ENCODE results near the gene PRKN. TPM values are rescaled to one million over a fixed set of nuclear protein-coding genes. Genes with fewer than 3 reads are reported as not detected.

Gene PRKN
- polyA plus RNA-seq, 1 donor from 2014 or later = 1.2 TPM

- no peak for TF ChIP-seq REST (IDR thresholded peaks at IDR 0.05; ENCODE audit: borderline replicate concordance)
- no peak for TF ChIP-seq CTCF (IDR thresholded peaks at IDR 0.05; ENCODE audit: poor library complexity, severe bottlenecking)
- no peak for TF ChIP-seq SMC3 (conservative IDR thresholded peaks at IDR 0.05; ENCODE audit: poor library complexity)
- TF ChIP-seq EZH2 (IDR thresholded peaks at IDR 0.05; ENCODE audit: borderline replicate concordance, insufficient read depth, low read length, poor library complexity, severe bottlenecking) = no peak
- no peak for TF ChIP-seq RAD21 (conservative IDR thresholded peaks at IDR 0.05)
- TF ChIP-seq TAF1 (IDR thresholded peaks at IDR 0.05; ENCODE audit: low read depth) = no peak
- TF ChIP-seq POLR2AphosphoS5 (IDR thresholded peaks at IDR 0.05) = no peak
- no peak for TF ChIP-seq MXI1 (conservative IDR thresholded peaks at IDR 0.05; ENCODE audit: poor library complexity, severe bottlenecking)
- no peak for TF ChIP-seq EP300 (conservative IDR thresholded peaks at IDR 0.05; ENCODE audit: poor library complexity, severe bottlenecking)
Observed at GRCh38 chr6:162076816-162077215, 650.8 kb downstream of the PRKN start.

GRCh38 chr6:162074641-162075275 lies 652.8 kb downstream of the PRKN start:
- no peaks in the 10 kb centered on the region for H3K9me3 ChIP-seq (ENCODE audit: low read length)
- no peaks in the 10 kb centered on the region for H3K27me3 ChIP-seq (ENCODE audit: insufficient read depth, low read depth, low read length)
- no peaks in the 10 kb centered on the region for H3K79me2 ChIP-seq (replicated peaks; ENCODE audit: insufficient read depth, low read length)
- no peak overlapping the region for H2AFZ ChIP-seq (ENCODE audit: low read depth, low read length)
- no peaks in the 10 kb centered on the region for H4K20me1 ChIP-seq (ENCODE audit: insufficient read depth)
- H3K9me2 ChIP-seq (ENCODE audit: insufficient read depth, low read length) = no peaks in the 10 kb centered on the region
- no peaks in the 10 kb centered on the region for H3F3A ChIP-seq (ENCODE audit: insufficient read depth, low read length, poor library complexity, severe bottlenecking)
- no peak overlapping the region for H3K27ac ChIP-seq (ENCODE audit: low read length)
- no peak overlapping the region for H3K4me3 ChIP-seq (ENCODE audit: low read length)
- no peak overlapping the region for H3K9ac ChIP-seq (ENCODE audit: low read length)
- no peak for TF ChIP-seq SMC3 (conservative IDR thresholded peaks at IDR 0.05; ENCODE audit: poor library complexity)
- no peak for TF ChIP-seq EP300 (conservative IDR thresholded peaks at IDR 0.05; ENCODE audit: poor library complexity, severe bottlenecking)
- TF ChIP-seq TAF1 (IDR thresholded peaks at IDR 0.05; ENCODE audit: low read depth) = no peak
- TF ChIP-seq RAD21 (conservative IDR thresholded peaks at IDR 0.05) = no peak
- no peak for TF ChIP-seq MXI1 (conservative IDR thresholded peaks at IDR 0.05; ENCODE audit: poor library complexity, severe bottlenecking)
- TF ChIP-seq POLR2AphosphoS5 (IDR thresholded peaks at IDR 0.05) = no peak
- no peak for TF ChIP-seq EZH2 (IDR thresholded peaks at IDR 0.05; ENCODE audit: borderline replicate concordance, insufficient read depth, low read length, poor library complexity, severe bottlenecking)
- TF ChIP-seq REST (IDR thresholded peaks at IDR 0.05; ENCODE audit: borderline replicate concordance) = no peak
- no peak for TF ChIP-seq CTCF (IDR thresholded peaks at IDR 0.05; ENCODE audit: poor library complexity, severe bottlenecking)
- H3K4me2 ChIP-seq (ENCODE audit: low read length) = no peak overlapping the region
- no peaks in the 10 kb centered on the region for H3K36me3 ChIP-seq (ENCODE audit: insufficient read depth, low read length)

More at GRCh38 chr6:162076816-162077215, 650.8 kb downstream of the PRKN start:
- Histone ChIP-seq H3K27ac (ENCODE audit: low read length) (no peak overlapping the region), H2AFZ (ENCODE audit: low read depth, low read length) (no peak overlapping the region), H3K9me2 (ENCODE audit: insufficient read depth, low read length) (no peaks in the 10 kb centered on the region), H3K9ac (ENCODE audit: low read length) (no peak overlapping the region), H3K4me3 (ENCODE audit: low read length) (no peak overlapping the region), H4K20me1 (ENCODE audit: insufficient read depth) (no peaks in the 10 kb centered on the region), H3K79me2 (replicated peaks; ENCODE audit: insufficient read depth, low read length) (no peaks in the 10 kb centered on the region), H3K9me3 (ENCODE audit: low read length) (no peaks in the 10 kb centered on the region), H3K36me3 (ENCODE audit: insufficient read depth, low read length) (no peaks in the 10 kb centered on the region), H3K27me3 (ENCODE audit: insufficient read depth, low read depth, low read length) (no peaks in the 10 kb centered on the region), H3F3A (ENCODE audit: insufficient read depth, low read length, poor library complexity, severe bottlenecking) (no peaks in the 10 kb centered on the region), H3K4me2 (ENCODE audit: low read length) (no peak overlapping the region)

All from neural cell (in vitro differentiated cells).